ENCODE data around the gene CPN2. TPM values are rescaled to one million over a fixed set of nuclear protein-coding genes. Genes with fewer than 3 reads are reported as not detected.

The CPN2 gene
- total RNA-seq, 4 donors from 2014 or later, result 0.14 TPM; not detected in 3

DNA sequence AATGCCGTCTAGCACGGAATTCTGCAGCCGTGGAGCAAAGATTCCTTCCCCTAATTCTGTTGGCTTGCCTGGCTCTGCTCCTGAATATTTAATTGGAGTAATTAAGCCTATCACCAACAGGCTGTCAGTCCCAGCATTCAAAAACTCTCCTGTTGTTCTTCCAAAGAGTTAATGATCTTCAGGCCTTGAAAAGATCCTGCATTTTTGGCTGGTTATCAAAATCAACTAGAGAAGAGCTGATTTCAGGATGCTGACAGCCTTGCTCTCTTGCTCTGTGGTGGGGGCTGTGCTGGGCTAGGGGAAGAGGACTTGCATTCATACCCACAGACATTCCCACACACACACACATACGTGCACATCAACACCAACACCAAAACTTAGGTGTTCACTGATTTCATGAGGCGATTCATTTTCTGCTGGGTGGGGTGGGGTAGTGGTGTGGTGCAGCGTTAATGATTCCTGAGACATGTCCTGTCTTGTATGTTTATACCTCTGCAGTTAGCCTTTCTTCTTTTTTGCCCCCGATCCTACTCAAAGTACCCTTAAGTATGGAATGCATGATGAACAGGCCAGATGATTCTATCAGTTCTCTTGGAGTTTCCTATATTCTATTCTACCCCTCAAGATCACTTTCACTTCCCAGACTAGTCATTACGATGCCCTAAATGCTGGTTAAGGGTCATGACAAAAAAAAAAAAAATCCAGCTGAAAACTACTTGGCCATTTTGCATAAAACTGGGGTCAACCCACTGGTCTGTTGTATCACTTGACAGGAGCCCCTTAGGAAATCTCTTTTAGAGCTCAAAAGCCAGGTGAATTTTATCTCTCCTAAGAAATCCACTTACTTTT is 42.3 kb downstream of the CPN2 start:
- no peak for TF ChIP-seq POLR2AphosphoS5 (IDR thresholded peaks at IDR 0.05)
- TF ChIP-seq EP300 (IDR thresholded peaks at IDR 0.05; ENCODE audit: low read depth), result no peak
- TF ChIP-seq, protein P1, sequence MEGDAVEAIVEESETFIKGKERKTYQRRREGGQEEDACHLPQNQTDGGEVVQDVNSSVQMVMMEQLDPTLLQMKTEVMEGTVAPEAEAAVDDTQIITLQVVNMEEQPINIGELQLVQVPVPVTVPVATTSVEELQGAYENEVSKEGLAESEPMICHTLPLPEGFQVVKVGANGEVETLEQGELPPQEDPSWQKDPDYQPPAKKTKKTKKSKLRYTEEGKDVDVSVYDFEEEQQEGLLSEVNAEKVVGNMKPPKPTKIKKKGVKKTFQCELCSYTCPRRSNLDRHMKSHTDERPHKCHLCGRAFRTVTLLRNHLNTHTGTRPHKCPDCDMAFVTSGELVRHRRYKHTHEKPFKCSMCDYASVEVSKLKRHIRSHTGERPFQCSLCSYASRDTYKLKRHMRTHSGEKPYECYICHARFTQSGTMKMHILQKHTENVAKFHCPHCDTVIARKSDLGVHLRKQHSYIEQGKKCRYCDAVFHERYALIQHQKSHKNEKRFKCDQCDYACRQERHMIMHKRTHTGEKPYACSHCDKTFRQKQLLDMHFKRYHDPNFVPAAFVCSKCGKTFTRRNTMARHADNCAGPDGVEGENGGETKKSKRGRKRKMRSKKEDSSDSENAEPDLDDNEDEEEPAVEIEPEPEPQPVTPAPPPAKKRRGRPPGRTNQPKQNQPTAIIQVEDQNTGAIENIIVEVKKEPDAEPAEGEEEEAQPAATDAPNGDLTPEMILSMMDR (IDR thresholded peaks at IDR 0.05), result no peak
- TF ChIP-seq POLR2A (IDR thresholded peaks at IDR 0.05), result no peak
- intact Hi-C loops (cut with DNase I; ENCODE audit: low total_unique reads) (no loop called here), in situ Hi-C loops (cut with MboI; ENCODE audit: low pct_ligation_motif_present in 1 of 4, low pct_unique_long_range_greater_than_20kb in 1 of 4, low sequenced_read_pairs in 3 of 4) (loop anchor here (25.0 kb wide), 3 partner anchors 172 to 647 kb away; partner anchors contain the start of gene HES1 (in 1 of the 4))
- no peak overlapping the region for H3K27ac ChIP-seq
- no peak overlapping the region for H3K4me3 ChIP-seq
- H3K36me3 ChIP-seq, result no peaks in the 10 kb centered on the region
- peaks cover 0 to 20% (median 14%) of the 10 kb centered on the region in 4 donors for H3K4me1 ChIP-seq
- H3K27me3 ChIP-seq, result peaks cover 13% of the 10 kb centered on the region
- DNase-seq, result no peak
- no peaks in the 10 kb centered on the region for H3K9me3 ChIP-seq
- WGBS, 2 donors (ENCODE audit: low coverage in 1 of 2), result 51 to 81% methylated on average over 3 to 8 of the region's 8 CpGs

DNA sequence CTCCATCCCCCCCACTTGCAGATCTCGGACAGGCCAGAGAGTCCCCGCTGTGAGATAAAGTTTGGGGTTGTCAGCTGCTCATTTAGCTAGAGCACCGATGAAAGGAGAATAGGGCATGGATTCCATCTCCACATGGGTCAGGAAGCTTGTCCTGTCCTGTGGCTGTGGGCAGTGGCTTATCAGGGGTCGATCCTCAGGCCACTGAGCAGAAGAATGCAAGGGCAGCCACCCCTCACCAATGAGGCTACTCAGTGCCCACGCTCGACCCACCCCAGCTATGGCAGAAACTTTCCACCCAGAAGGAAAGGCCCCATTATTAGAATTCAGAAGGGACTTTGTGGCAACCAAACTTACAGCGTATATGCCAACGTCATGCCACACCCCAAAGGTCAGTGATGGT is 43.3 kb downstream of the CPN2 start:
- 82 to 100% methylated on average over 2 to 8 of the region's 8 CpGs for WGBS, 2 donors (ENCODE audit: low coverage in 1 of 2)
- Histone ChIP-seq H3K4me1 (peaks cover 0 to 11% (median 9%) of the 10 kb centered on the region in 4 donors), H3K27ac (no peak overlapping the region), H3K36me3 (no peaks in the 10 kb centered on the region), H3K4me3 (no peak overlapping the region), H3K27me3 (peaks cover 9% of the 10 kb centered on the region), H3K9me3 (no peaks in the 10 kb centered on the region)
- TF ChIP-seq POLR2A (IDR thresholded peaks at IDR 0.05) (no peak), POLR2AphosphoS5 (IDR thresholded peaks at IDR 0.05) (no peak), EP300 (IDR thresholded peaks at IDR 0.05; ENCODE audit: low read depth) (no peak)
- TF ChIP-seq, protein P1 (IDR thresholded peaks at IDR 0.05), result no peak
- no peak for DNase-seq
- intact Hi-C loops (cut with DNase I; ENCODE audit: low total_unique reads), result no loop called here
- in situ Hi-C loops (cut with MboI; ENCODE audit: low pct_ligation_motif_present in 1 of 4, low pct_unique_long_range_greater_than_20kb in 1 of 4, low sequenced_read_pairs in 3 of 4), result loop anchor here (25.0 kb wide), 3 partner anchors 171 to 646 kb away; partner anchors contain the start of gene HES1 (in 1 of the 4)

DNA sequence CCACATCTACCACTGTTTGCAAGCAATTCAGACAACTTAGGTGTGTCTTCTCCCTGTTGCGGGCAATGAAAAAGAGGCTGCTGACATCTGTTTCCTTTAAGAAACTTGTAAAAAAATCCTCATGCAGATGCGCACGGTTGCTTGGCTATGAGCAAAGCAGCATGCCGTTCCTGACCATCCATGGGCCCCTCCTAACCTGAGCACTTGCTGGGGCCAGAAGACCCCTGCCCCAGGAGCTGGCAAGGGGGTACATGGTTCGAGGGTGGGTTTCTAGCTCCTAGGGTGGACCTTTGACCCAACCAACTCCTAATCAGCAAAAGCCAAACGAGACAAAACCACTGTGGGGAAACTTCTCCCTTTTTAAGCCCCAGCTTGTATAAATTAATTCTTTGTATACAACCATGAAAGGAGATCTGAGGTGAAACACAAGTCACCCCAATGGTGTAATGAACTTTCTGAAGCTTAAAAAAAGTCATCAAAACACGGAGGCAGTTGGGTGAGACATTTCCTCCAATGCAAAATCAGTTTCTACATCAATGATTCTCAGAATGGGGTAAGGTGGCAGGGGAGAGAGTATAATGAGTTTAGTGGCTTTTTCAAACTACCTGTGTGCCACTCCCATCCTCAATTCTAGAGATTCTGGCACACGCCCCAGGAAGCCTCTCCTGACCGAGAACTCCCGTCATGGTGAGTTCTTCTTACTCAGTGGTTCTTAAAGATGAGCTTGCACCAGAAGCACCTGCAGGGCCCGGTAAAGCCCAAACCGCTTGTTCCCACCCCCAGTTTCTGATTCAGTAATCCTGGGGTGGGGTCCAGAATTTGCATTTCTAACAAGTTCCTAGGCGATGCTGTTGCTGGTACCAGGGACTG is 44.1 kb downstream of the CPN2 start:
- no peak overlapping the region for H3K4me3 ChIP-seq
- TF ChIP-seq EP300 (IDR thresholded peaks at IDR 0.05; ENCODE audit: low read depth), result no peak
- no peak for TF ChIP-seq POLR2A (IDR thresholded peaks at IDR 0.05)
- TF ChIP-seq POLR2AphosphoS5 (IDR thresholded peaks at IDR 0.05), result no peak
- TF ChIP-seq, protein P1 (IDR thresholded peaks at IDR 0.05), result no peak
- H3K27ac ChIP-seq, result no peak overlapping the region
- H3K4me1 ChIP-seq, result peaks cover 0 to 11% (median 4%) of the 10 kb centered on the region in 4 donors
- peaks cover 9% of the 10 kb centered on the region for H3K27me3 ChIP-seq
- H3K9me3 ChIP-seq, result no peaks in the 10 kb centered on the region
- 32 to 39% methylated on average over 7 to 13 of the region's 13 CpGs for WGBS, 2 donors (ENCODE audit: low coverage in 1 of 2)
- peak; percentile 34 for DNase-seq
- intact Hi-C loops (cut with DNase I; ENCODE audit: low total_unique reads), result no loop called here
- in situ Hi-C loops (cut with MboI; ENCODE audit: low pct_ligation_motif_present in 1 of 4, low pct_unique_long_range_greater_than_20kb in 1 of 4, low sequenced_read_pairs in 3 of 4), result loop anchor here (25.0 kb wide), 3 partner anchors 170 to 645 kb away; partner anchors contain the start of gene HES1 (in 1 of the 4)
- H3K36me3 ChIP-seq, result no peaks in the 10 kb centered on the region

Data from transverse colon (tissue), 4 donors.